ENCODE results near the gene CTU2. TPM values are rescaled to one million over a fixed set of nuclear protein-coding genes. Genes with fewer than 3 reads are reported as not detected.

Gene CTU2
- total RNA-seq, 1 donor from 2014 or later, result 13.4 TPM

- DNase-seq (no peak), ATAC-seq (ENCODE audit: poor library complexity) (no peak)
- intact Hi-C loops (cut with DNase I), result no loop called here
Measured at GRCh38 chr16:88735616-88736015, 29.3 kb downstream of the CTU2 start.

DNA sequence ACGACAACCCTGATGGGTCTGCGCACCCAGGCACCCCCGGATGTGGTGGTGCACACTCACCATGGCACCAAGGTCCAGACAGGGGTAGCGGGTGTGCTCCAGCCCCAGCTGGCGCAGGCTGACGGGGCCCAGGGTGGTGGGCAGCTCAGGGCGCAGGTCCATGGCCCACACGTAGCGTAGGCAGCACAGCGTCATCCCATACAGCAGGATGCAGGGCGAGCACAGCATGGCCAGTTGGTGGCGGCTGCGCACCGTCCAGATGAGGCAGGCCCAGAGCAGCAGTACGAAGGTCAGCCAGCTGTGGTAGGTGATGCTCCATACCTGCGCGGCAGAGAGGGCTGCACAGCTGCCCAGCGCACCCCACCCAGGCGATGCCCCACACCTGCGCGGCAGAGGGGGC lies 29.8 kb downstream of the CTU2 start:
- DNase-seq (no peak), ATAC-seq (ENCODE audit: poor library complexity) (no peak)
- intact Hi-C loops (cut with DNase I), result no loop called here

DNA sequence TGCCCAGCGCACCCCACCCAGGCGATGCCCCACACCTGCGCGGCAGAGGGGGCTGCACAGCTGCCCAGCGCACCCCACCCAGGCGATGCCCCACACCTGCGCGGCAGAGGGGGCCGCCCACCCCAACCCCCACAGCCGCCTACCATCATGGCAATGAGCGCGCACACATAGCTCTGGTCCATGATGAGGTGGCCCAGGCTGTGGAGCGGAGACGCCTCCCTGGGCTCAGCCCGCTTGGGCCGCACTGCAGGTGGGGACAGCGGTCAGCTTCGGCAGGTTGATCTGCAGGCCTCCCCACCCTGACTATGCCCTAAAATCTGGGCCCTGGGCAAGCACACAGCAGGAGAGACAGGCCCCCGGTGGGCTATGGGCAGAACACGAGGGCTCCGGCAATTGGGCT lies 30.2 kb downstream of the CTU2 start:
- intact Hi-C loops (cut with DNase I), result no loop called here
- DNase-seq (no peak), ATAC-seq (ENCODE audit: poor library complexity) (no peak)

DNA sequence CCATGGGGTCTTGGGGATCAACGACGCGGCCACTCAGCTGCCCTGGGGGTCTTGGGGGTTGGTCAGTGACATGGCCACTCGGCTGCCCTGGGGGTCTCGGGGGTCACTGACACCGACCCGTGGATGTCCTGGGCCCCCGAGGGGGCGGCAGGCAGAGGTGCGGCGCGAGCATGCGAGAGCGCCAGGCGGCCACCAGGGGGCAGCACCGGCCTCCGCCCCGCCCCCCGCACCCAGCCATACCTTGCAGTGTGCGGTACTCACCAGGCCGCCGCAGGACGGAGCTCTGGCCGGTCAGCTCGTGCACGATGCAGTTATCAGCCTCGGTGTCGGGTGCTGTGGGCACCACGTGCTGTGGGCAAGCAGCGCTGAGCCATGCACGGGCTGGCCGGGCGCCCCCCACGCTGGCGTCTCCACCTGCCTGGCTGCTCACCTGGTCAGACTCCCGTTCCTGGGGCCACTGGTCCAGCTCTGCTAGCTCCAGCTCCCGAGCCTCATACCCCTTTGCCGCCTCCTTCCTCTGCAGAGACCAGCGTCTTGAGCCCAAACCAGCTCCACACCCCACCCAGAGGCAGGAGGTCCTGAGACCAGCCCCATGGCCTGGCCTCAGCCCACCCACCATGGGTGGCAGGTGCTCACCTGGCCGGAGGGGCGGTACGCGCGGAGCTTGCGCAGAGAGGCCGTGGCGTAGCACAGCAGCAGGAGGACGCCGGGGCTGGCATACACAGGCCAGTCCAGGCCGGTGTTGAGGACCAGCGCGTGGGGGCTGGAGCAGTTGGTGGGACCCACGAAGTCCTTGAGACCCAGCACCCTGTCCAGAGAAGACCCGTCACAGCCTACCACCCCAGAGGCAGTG lies 31.2 kb downstream of the CTU2 start:
- peak; percentile 87 for ATAC-seq (ENCODE audit: poor library complexity)
- intact Hi-C loops (cut with DNase I), result no loop called here
- DNase-seq, result peak; percentile 88

GRCh38 chr16:88738151-88739084 lies 32.1 kb downstream of the CTU2 start:
- intact Hi-C loops (cut with DNase I), result no loop called here
- no peak for DNase-seq
- ATAC-seq (ENCODE audit: poor library complexity), result no peak

DNA sequence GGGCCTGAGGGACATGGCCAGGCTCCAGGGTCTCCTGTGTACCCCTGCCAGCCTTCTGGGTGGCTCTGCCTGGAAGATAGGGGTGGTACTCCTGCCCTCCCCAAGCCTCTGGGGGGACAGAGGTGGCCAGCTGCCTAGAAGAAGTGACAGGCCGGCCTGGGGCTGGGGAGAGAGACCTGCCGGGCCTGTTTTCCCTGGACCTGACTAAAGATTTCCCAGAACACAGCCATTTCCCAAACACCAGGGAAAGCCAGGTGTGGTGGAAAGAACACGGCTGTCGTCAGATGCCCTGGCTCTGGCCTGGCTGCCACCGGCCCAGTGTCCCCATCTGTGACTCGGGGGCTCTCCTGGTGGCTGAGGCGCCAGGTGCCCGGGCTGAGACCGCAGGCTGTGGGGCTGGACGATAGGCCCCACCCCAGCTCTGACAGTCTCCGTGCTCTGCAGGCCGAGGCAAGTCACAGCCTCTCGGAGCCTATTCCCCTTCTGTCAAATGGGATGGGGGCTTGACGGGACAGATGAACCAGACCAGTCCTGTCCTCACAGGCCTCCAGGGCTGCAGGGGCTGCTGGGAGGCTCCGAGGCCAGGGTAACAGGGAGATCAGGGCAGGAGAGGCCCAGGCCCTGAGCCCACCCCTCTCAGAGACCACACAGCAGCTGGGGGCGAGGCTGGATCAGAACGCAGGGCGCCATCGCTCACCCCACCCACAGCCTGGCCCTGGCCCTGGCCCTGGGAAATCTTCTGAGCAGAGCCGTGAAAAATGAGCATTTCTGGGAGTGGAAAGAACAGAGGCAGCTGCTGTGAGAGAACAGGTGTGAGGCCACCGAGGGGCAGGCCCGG lies 33.1 kb downstream of the CTU2 start:
- DNase-seq (no peak), ATAC-seq (ENCODE audit: poor library complexity) (no peak)
- intact Hi-C loops (cut with DNase I), result no loop called here

- ATAC-seq (ENCODE audit: poor library complexity) (no peak), DNase-seq (no peak)
- intact Hi-C loops (cut with DNase I), result loop anchor here (5.0 kb wide), 2 partner anchors 427 to 477 kb away; partner anchors contain the start of gene ZNF778
Measured at GRCh38 chr16:88739977-88740726, 33.8 kb downstream of the CTU2 start.

GRCh38 chr16:88740727-88741055 lies 34.4 kb downstream of the CTU2 start:
- no peak for DNase-seq
- intact Hi-C loops (cut with DNase I), result loop anchor here (5.0 kb wide), 2 partner anchors 427 to 477 kb away; partner anchors contain the start of gene ZNF778
- ATAC-seq (ENCODE audit: poor library complexity), result no peak

DNA sequence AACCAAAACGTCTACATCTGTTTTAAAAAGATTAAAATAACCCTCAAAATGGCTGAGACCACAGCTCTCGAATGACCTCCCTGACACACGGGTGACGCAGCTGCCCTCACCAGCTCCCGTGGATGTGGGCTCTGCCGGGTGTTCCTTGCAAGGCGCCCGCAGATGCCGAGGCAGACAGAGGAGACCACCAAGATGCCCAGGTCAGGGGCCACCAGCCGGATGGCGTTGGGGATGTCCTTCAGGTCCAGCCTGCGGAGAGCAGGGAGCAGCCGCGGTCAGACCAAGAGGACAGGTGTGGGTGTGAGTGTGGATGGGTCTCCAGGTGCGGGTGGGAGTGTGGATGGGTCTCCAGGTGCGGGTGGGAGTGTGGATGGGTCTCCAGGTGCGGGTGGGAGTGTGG lies 35.1 kb downstream of the CTU2 start:
- intact Hi-C loops (cut with DNase I), result loop anchor here (5.0 kb wide), 2 partner anchors 426 to 476 kb away; partner anchors contain the start of gene ZNF778
- no peak for DNase-seq
- no peak for ATAC-seq (ENCODE audit: poor library complexity)

- intact Hi-C loops (cut with DNase I), result loop anchor here (5.0 kb wide), 2 partner anchors 424 to 474 kb away; partner anchors contain the start of gene ZNF778
- ATAC-seq (ENCODE audit: poor library complexity), result no peak
Measured at GRCh38 chr16:88742896-88743605, 36.7 kb downstream of the CTU2 start.

DNA sequence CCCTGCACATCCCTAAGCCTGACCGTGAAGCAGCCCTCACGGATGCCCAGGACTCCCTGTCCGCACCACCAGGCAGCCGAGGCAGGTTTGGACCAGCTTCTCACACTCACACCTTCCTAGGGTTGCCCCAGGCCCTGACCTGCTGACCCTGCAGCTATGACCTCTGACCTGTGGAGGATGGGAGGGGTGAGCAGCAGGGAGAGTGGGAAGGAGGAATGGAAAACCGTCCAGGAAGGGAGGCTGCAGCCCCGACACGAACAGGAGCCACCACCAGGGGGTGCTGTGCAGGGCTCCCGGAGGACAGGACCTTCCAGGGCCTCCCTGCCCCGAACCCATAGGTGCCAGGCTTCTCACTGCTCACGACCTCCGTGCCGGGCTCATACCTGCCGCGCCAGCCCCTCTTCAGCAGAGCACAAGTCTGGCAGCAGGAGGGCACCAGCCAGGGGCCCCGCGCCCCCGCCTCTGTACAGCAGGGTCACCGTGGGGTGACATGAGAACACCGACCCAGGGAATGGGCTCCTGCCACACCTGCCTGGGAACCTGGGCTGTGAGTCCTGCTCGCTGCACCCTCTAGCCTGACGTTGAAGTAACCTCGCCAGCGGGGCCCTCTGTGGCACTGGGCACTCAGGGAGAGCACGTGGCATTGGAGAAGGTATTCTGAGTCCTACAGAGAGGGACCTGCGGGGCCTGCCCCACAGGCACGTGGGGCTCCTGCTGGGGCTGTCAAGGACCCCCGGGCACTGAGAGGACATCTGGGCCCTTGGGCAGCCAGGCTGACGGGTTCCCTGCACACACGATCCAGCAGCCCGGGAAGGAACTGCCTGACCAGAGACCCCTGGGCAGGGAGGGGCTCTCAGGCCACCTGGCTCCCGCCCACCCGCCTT lies 37.6 kb downstream of the CTU2 start:
- ATAC-seq (ENCODE audit: poor library complexity) (peak; percentile 84), DNase-seq (peak; percentile 89)
- intact Hi-C loops (cut with DNase I), result loop anchor here (2.0 to 5.0 kb wide), 3 partner anchors 41 to 473 kb away; partner anchors contain the start of genes PIEZO1 and ZNF778

More at GRCh38 chr16:88742896-88743605, 36.7 kb downstream of the CTU2 start:
- DNase-seq, result no peak

- intact Hi-C loops (cut with DNase I), result loop anchor here (2.0 to 5.0 kb wide), 3 partner anchors 40 to 472 kb away; partner anchors contain the start of genes PIEZO1 and ZNF778
- DNase-seq (no peak), ATAC-seq (ENCODE audit: poor library complexity) (no peak)
Measured at GRCh38 chr16:88744577-88745521, 38.5 kb downstream of the CTU2 start.

DNA sequence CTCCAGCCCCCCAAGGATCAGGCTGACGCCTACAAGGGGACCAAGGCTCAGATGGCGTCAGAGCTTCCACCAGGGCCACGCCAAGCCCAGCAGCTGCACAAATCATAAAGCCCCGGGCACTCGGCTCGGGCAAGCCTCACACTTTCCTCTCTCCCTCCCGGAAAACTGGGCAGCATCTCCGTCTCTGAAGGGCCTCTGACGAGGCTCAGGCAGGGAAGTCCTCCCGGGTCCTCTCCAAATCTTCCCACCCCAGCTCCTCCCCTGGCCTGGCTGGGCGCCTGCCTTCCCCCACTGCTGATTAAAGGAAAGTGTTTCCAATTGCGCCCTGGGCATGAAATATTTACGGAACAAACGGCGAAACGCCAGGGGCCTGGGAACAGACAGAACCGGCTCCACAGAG lies 40.2 kb downstream of the CTU2 start:
- DNase-seq (no peak), ATAC-seq (ENCODE audit: poor library complexity) (no peak)
- intact Hi-C loops (cut with DNase I), result no loop called here

DNA sequence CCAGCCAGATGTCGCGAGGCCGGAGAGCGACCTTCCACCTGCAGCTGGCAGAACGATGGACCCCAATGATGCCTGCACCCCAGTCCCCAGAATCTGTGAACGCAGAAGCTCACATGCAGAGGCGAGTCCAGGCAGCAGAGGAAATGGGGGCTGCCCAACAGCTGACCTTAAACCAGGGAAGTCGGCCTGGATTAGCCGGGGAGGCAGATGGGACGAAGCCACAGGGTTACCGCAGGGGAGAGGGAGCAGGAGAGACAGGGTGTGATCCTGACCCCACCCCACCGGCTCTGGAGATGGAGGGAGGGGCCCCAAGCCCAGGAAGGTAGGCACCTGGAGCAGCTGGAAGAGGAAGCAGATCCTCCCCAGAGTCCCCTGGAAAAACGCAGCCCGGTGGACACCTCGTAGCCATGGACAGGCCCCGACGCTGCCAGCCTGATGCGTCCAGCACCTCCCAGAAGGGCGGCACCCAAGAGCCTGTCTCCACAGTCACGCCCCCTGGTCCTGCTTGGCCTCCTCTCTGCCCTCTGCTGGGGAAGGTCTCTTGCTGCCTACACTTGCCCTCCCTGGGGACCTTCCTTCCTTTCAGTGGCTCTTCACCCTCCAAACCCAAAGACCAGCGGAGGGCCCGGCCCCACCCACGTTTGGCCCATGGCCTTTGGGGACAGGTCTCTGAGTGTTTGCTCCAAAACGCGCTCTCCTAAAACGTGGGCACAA lies 41.4 kb downstream of the CTU2 start:
- DNase-seq (no peak), ATAC-seq (ENCODE audit: poor library complexity) (no peak)
- intact Hi-C loops (cut with DNase I), result no loop called here

DNA sequence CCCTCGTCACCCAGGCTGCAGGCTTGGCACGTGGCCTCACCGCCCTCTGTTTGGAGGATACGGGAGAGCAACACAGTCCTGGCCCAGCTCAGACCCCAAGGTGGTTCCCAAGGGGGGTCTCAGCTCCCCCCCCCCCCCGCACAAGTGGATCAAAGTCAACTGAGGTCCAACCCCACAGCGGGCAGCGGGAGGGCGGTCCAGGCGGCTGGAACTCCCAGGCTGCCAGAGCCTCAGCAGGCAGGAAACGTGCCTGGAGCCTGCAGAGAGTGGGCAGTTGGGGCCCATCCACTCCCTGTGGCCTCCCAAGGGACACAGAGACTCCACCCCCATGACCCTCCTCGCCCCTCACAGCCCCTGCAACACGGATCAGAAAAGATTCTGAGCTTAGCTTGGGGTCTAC lies 42.1 kb downstream of the CTU2 start:
- DNase-seq (no peak), ATAC-seq (ENCODE audit: poor library complexity) (no peak)
- intact Hi-C loops (cut with DNase I), result no loop called here
